GM12891 (cell line): ENCODE measurements around the gene FAM53A.

Experiments
- POLR2A ChIP-seq: IDR thresholded peaks from 2 replicates; pipeline ENCODE4 v1.6.1; 2011; ENCODE audit warnings: low read depth, low read length, control low read depth
- POLR2AphosphoS5 ChIP-seq: IDR thresholded peaks from 2 replicates; pipeline ENCODE4 v1.6.1; 2011; ENCODE audit warnings: low read depth, low read length, control low read depth
- SPI1 ChIP-seq: IDR thresholded peaks from 2 replicates; pipeline ENCODE4 v1.6.1; 2011; ENCODE audit warnings: low read depth, low read length, control low read depth

GRCh38 chr4:1604706-1605205, 79.4 kb downstream of the FAM53A start:
- no peak for TF ChIP-seq SPI1
- TF ChIP-seq POLR2AphosphoS5 = no peak
- TF ChIP-seq POLR2A = no peak
